ENCODE measurements around the gene TTLL5.
A peak's percentile ranks its signal among the peaks of the same experiment; 100 is the strongest.

The TTLL5 gene

DNA sequence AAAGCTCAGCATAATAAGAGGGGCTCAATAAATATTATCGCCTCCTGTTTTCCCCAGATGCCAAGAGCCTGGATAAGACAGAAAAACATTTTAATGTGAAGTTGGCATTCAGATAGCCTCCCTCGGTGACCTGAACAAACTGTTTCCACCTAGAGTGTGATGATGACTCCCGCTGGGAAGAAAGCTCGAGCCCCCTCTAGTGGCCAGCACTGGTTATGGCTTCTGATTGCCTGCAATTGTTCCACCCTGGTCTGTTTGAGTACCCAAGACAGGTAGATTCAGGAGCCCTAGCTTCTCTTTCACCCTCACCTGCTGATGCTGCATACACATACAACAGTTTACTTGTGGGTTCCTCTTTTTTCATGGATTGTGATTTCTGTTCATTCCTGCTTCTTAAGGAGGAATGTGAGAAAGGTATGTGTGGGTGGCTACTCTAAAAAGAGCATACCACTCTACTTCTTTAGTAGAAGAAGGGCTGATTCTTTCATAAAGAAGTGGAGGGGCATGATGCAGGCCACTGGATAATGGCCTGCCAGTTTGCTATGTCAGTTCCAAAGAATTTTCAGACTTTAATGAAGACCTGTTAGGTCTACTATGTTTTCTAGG lies 6.8 kb upstream of the TTLL5 start:
- H3K27me3 ChIP-seq = no peaks in the 10 kb centered on the region
- peaks cover 36% of the 10 kb centered on the region for H3K36me3 ChIP-seq
- no peaks in the 10 kb centered on the region for H3K4me1 ChIP-seq
- TF ChIP-seq, protein P1, sequence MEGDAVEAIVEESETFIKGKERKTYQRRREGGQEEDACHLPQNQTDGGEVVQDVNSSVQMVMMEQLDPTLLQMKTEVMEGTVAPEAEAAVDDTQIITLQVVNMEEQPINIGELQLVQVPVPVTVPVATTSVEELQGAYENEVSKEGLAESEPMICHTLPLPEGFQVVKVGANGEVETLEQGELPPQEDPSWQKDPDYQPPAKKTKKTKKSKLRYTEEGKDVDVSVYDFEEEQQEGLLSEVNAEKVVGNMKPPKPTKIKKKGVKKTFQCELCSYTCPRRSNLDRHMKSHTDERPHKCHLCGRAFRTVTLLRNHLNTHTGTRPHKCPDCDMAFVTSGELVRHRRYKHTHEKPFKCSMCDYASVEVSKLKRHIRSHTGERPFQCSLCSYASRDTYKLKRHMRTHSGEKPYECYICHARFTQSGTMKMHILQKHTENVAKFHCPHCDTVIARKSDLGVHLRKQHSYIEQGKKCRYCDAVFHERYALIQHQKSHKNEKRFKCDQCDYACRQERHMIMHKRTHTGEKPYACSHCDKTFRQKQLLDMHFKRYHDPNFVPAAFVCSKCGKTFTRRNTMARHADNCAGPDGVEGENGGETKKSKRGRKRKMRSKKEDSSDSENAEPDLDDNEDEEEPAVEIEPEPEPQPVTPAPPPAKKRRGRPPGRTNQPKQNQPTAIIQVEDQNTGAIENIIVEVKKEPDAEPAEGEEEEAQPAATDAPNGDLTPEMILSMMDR (IDR thresholded peaks at IDR 0.05; ENCODE audit: low read depth, low read length) = peak; percentile 99
- no peaks in the 10 kb centered on the region for H3K9me3 ChIP-seq
- DNase-seq = peak; percentile 75
- H3K4me3 ChIP-seq (ENCODE audit: low read depth, low read length) = no peak overlapping the region

DNA sequence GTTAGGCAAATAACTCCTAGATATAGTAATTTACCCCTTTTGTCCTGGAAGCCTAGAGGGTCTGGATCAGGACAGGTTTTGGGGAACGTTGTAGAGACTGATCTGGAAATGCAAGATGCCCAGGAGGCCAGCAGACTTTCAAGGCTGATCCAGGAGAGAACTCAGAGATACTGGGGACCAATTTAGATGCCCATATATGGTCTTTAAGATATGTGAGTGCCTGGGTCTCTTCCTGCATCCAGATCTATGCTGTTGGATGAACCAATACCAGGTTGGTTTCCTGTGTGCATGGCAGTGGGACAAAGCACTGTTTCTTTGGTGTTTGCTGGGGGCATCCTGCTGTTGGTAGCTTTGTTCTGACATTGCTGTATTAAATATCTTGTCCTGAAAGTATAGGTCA lies 5.8 kb upstream of the TTLL5 start:
- no peak for DNase-seq
- no peak overlapping the region for H3K4me3 ChIP-seq (ENCODE audit: low read depth, low read length)
- peaks cover 27% of the 10 kb centered on the region for H3K36me3 ChIP-seq
- no peaks in the 10 kb centered on the region for H3K9me3 ChIP-seq
- no peaks in the 10 kb centered on the region for H3K27me3 ChIP-seq
- TF ChIP-seq, protein P1 (IDR thresholded peaks at IDR 0.05; ENCODE audit: low read depth, low read length) = no peak
- no peaks in the 10 kb centered on the region for H3K4me1 ChIP-seq

DNA sequence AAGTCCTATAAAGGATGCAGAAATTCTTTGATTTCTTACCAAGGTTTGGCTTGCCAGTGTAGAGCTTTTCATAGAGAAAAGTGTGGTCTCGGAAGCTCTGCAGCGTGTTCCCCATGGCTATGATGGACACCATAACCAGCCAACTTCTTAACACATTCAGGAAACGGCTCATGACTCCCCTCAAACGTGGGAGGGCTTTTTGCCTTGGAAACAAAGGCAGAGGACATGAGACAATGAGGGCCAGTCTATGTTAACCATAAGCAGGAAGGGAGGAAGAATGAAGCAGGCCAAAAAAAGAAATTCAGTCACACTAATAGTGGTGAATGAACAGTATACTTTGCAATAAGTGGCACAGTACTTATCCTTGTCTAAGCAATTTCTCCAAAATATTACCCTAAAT lies 3.7 kb upstream of the TTLL5 start:
- Histone ChIP-seq H3K9me3 (no peaks in the 10 kb centered on the region), H3K4me1 (no peaks in the 10 kb centered on the region), H3K36me3 (peaks cover 8% of the 10 kb centered on the region), H3K4me3 (ENCODE audit: low read depth, low read length) (no peak overlapping the region), H3K27me3 (no peaks in the 10 kb centered on the region)
- no peak for DNase-seq
- TF ChIP-seq, protein P1 (IDR thresholded peaks at IDR 0.05; ENCODE audit: low read depth, low read length) = no peak

DNA sequence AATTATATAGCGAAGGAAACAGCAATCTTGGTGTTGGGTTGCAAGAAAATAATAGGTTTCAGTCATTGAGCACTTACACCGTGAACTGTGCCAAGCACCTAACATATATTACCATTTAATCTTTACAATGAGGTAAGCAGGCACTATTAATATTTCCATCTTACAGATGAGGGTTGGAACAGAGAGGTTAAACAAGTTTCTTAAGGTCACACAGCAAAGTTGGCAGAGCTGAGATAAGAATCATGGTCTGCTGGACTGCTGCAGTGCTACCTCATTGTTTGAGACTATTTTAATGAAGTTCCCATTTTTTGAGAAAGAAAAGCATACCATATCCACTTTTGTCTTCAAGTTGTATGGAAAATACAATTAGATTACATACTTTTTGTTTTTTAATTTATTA lies 2.1 kb upstream of the TTLL5 start:
- Histone ChIP-seq H3K4me3 (ENCODE audit: low read depth, low read length) (no peak overlapping the region), H3K9me3 (no peaks in the 10 kb centered on the region), H3K4me1 (no peaks in the 10 kb centered on the region), H3K27me3 (no peaks in the 10 kb centered on the region), H3K36me3 (peaks cover 9% of the 10 kb centered on the region)
- no peak for DNase-seq
- TF ChIP-seq, protein P1 (IDR thresholded peaks at IDR 0.05; ENCODE audit: low read depth, low read length) = no peak

DNA sequence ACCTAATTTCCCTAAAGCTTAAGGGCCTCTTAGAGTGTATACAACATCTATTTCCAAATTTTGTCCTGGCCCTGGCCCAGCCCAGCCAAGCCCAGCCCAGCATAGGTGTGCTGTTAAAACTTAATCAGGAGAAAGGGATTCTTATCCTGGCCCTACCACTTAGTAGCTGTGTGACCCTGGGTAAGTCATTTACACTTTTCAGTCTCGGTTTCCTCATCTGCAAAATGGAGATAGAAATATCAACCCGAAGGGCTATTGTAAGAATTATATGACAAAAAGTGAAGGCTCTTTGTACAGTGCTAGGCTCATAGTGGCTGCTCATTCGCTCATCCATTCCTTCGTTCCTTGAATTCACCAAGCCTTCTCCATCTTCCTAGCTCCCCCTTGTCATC lies 812 bp upstream of the TTLL5 start:
- no peak for DNase-seq
- peak overlapping the region; percentile 90 for H3K4me3 ChIP-seq (ENCODE audit: low read depth, low read length)
- H3K27me3 ChIP-seq = no peaks in the 10 kb centered on the region
- peaks cover 4% of the 10 kb centered on the region; the same call in 1 of the 2 replicates for H3K36me3 ChIP-seq
- TF ChIP-seq, protein P1 (IDR thresholded peaks at IDR 0.05; ENCODE audit: low read depth, low read length) = no peak
- no peaks in the 10 kb centered on the region for H3K9me3 ChIP-seq
- no peaks in the 10 kb centered on the region for H3K4me1 ChIP-seq

DNA sequence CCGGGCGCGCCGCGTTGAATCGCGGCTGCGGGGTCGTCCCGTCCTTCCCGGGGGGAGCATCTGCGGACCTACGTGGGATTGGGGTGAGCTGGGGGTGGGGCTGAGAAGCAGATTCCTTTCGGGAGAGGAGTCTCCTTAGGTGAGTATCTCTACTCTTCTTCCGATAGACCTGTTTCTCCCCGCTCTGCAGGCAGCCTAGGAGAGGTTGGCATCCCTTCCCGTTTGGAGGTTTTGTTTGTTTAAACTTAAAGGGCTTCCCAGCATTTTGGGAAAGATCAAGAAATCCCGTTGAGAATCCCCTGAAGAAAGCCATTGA lies 411 bp downstream of the TTLL5 start:
- Histone ChIP-seq H3K27me3 (no peaks in the 10 kb centered on the region), H3K4me3 (ENCODE audit: low read depth, low read length) (peak overlapping the region; percentile 90), H3K9me3 (no peaks in the 10 kb centered on the region), H3K4me1 (no peaks in the 10 kb centered on the region), H3K36me3 (peaks cover 7% of the 10 kb centered on the region; the same call in 1 of the 2 replicates)
- no peak for DNase-seq
- TF ChIP-seq, protein P1 (IDR thresholded peaks at IDR 0.05; ENCODE audit: low read depth, low read length) = no peak

Measured in BE2C (cell line).